ENCODE data around the gene UNC79.

Gene UNC79

DNA sequence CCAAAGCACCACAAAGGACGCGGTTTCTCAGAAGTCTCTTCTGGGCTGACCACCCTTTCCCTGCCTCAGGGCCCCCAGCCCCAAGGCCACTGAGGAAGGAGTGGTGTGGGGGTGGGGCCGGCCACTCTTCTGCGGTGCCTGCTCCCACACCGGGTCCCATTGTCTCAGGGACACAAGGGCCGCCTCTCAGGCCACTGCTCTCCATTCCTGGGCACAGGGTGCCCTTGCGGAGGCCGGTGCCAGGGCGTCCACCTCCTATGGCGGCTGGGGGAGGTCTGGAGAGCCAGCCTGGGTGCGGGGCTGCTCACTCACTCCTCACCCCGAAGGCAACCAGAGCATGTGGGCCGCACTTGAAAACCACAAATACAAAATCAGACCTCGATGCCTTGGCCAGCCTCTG lies 313.4 kb downstream of the UNC79 start:
- TF ChIP-seq, protein P1, sequence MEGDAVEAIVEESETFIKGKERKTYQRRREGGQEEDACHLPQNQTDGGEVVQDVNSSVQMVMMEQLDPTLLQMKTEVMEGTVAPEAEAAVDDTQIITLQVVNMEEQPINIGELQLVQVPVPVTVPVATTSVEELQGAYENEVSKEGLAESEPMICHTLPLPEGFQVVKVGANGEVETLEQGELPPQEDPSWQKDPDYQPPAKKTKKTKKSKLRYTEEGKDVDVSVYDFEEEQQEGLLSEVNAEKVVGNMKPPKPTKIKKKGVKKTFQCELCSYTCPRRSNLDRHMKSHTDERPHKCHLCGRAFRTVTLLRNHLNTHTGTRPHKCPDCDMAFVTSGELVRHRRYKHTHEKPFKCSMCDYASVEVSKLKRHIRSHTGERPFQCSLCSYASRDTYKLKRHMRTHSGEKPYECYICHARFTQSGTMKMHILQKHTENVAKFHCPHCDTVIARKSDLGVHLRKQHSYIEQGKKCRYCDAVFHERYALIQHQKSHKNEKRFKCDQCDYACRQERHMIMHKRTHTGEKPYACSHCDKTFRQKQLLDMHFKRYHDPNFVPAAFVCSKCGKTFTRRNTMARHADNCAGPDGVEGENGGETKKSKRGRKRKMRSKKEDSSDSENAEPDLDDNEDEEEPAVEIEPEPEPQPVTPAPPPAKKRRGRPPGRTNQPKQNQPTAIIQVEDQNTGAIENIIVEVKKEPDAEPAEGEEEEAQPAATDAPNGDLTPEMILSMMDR (conservative IDR thresholded peaks at IDR 0.05) = no peak

DNA sequence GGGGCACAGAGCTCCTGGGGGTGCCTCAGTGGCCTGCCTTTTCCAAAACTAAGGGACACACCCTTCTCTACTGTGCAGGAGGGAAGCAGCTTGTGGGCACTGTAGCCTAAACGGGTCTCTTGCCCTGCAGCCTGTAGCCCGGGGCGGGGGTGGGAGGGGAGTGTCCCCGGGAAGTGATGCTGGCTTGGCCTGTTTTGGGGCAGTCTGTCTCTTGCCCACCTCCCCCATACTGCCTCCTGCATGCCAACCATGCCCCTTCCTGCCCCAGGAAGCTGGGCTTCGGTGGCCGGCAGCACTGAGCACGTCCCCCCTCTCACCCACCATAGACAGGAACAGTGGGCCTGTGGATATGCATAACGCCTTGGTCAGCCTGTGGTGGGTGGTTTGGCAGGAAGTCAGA lies 314.1 kb downstream of the UNC79 start:
- TF ChIP-seq, protein P1 (conservative IDR thresholded peaks at IDR 0.05) = no peak
- no peak overlapping the region for H3K27ac ChIP-seq

More for the DNA sequence above, 313.4 kb downstream of the UNC79 start:
- H3K27ac ChIP-seq = no peak overlapping the region

DNA sequence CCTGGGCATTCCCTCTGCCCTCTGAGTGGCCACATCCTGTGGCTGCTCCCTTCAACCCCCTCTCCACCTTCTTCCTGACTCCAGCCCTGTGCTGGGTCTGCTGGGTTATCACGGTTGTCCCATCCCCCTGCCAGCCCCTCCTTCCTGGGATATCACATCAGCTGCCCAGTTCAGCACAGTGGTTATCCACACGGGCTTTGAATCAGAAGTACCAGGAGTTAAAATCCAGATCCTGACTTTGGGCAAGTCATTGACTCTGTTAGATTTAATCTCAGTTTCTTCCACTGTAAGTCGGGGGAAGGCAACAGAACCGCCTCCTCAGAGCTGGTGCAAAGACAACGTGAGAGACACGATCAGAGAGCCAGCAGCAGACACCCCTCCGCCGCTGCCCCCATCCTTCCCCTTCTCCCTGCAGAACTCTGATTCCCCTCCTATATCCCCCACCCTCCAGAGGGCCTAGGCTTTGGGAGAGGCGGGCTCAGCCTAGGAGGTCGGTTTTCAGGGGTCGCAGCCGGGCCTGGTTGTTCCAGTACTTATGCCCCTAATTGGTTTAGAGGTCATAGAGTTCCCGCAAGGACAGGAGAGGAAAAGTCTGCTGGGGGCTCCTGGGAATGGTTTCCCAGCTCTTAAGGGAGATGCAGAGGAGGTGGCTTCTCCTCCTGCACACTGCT lies 315.0 kb downstream of the UNC79 start:
- TF ChIP-seq, protein P1 (conservative IDR thresholded peaks at IDR 0.05) = no peak
- H3K27ac ChIP-seq = no peak overlapping the region

- no peak overlapping the region for H3K27ac ChIP-seq
- TF ChIP-seq, protein P1 (conservative IDR thresholded peaks at IDR 0.05) = no peak
These were observed 316.4 kb downstream of the UNC79 start for GRCh38 chr14:93747102-93747501.

- no peak overlapping the region for H3K27ac ChIP-seq
- TF ChIP-seq, protein P1 (conservative IDR thresholded peaks at IDR 0.05) = no peak
These were observed 316.8 kb downstream of the UNC79 start for GRCh38 chr14:93747560-93747959.

DNA sequence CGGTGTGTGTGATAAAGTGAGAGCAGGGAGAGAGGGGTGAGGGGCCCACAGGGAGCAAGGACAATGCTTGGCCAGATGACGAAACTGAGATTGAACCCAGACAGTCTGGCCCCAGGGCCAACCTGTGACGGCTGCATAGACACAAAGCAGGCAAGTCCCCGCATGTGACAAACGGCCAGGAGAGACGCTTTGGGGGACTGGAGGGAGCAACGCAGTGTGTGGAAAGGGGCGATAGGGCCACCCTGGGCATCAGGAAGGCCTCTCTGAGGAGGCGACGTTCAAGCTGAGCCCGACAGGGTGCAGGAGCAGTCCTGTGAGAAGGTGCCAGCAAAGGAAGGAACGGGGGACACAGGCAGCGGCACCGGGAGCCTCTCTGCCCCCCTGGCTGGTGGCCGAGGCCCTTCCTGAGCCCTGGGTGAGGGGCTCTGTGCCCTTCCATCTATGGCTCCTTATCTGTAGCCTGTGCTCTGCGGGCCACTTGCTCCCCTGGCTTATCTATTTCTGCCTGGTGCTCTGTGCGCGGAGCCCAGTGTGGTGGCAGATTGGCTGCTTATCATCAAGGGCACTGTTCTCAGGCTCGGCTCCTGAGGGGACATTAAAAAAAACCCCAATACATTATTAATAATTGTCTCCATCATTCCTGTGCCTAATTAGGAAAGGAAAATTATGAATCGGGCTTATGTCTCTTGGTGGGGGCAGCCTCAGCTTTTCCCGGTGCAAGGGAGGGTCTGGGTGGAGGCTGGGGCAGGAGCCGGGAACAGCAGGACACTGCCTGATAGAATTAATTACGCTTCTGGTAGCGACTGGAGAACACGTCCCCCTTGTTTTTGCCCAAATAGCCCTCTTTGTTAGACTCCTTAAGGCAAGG lies 317.7 kb downstream of the UNC79 start:
- H3K27ac ChIP-seq = no peak overlapping the region
- TF ChIP-seq, protein P1 (conservative IDR thresholded peaks at IDR 0.05) = no peak

- TF ChIP-seq, protein P1 (conservative IDR thresholded peaks at IDR 0.05) = no peak
- H3K27ac ChIP-seq = no peak overlapping the region
These were observed 318.3 kb downstream of the UNC79 start for GRCh38 chr14:93749076-93749420.

Data from VCaP (cell line).